ENCODE data around the gene SMYD2.

The SMYD2 gene

DNA sequence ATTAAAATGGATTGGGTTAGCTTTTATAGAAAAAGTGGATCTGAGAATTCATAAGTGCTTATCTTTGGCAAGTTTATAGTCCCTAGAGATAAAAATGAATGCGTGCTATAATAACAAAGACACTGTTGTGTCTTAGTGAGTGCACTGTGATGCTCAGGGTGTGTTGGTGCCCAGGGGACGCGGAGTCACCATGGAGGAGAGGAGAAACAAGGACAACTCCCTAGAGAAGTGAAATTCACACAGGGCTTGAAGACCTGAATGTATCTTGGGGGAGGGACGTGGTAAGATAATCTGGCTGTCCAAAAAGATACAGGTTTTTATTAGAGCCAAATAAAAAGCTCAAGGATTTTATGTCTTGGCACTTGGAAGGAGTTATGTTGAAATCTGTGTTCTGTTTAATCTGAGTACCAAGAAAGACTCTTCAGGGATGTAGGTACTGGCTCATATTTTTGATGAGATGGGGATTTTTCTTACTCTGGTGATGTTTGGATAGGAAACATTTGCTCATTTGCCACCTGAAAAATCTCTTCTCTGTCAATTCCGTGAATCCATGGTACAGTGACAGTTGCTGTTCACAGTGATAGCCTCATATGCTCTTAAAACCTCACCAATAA is 9.6 kb downstream of the SMYD2 start:
- DNase-seq (ENCODE audit: low read depth) = no peak
- TF ChIP-seq, protein P1, sequence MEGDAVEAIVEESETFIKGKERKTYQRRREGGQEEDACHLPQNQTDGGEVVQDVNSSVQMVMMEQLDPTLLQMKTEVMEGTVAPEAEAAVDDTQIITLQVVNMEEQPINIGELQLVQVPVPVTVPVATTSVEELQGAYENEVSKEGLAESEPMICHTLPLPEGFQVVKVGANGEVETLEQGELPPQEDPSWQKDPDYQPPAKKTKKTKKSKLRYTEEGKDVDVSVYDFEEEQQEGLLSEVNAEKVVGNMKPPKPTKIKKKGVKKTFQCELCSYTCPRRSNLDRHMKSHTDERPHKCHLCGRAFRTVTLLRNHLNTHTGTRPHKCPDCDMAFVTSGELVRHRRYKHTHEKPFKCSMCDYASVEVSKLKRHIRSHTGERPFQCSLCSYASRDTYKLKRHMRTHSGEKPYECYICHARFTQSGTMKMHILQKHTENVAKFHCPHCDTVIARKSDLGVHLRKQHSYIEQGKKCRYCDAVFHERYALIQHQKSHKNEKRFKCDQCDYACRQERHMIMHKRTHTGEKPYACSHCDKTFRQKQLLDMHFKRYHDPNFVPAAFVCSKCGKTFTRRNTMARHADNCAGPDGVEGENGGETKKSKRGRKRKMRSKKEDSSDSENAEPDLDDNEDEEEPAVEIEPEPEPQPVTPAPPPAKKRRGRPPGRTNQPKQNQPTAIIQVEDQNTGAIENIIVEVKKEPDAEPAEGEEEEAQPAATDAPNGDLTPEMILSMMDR (conservative IDR thresholded peaks at IDR 0.05; ENCODE audit: low read depth, low read length) = no peak
- no peak overlapping the region for H3K4me3 ChIP-seq (ENCODE audit: low read depth, low read length)

DNA sequence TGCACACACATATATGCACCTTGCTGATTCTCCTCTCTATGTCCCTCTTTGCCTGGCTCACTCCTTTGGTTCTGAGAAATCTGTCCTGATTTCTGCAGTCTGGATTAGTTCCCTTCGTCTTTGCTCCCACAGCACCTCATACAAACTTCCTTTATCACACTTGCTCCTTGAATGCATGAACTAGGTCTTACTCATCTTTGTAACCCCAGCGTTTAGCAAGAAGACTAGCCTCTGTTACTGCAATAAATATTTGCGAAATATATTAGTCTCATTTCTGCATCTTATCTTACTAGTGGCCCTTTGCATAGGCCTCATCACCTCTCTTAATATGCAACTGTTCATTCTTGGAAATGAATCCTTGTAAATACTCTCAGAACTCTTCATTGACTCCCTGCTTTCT is 11.4 kb downstream of the SMYD2 start:
- peak; percentile 38 for DNase-seq (ENCODE audit: low read depth)
- TF ChIP-seq, protein P1 (conservative IDR thresholded peaks at IDR 0.05; ENCODE audit: low read depth, low read length) = no peak
- H3K4me3 ChIP-seq (ENCODE audit: low read depth, low read length) = no peak overlapping the region

DNA sequence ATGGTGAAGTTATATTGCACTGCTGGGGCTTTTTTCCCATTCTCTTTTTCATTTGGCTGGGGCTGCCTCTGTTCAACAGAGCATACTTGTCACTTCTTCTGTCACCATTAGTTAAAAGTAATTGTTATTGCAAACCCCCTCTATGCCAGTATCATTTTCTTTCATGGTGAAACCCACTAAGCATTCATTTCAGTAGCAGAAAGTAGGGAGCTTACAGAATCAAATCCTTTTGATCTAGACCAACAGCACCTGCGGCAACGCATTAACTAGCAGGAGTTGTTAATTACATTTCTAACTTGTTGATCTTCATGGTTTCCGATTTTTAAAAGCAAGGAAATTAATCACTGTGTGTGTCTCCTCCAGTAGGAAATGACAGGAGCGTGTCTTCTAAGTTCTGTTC is 15.0 kb downstream of the SMYD2 start:
- TF ChIP-seq, protein P1 (conservative IDR thresholded peaks at IDR 0.05; ENCODE audit: low read depth, low read length) = no peak
- H3K4me3 ChIP-seq (ENCODE audit: low read depth, low read length) = no peak overlapping the region

DNA sequence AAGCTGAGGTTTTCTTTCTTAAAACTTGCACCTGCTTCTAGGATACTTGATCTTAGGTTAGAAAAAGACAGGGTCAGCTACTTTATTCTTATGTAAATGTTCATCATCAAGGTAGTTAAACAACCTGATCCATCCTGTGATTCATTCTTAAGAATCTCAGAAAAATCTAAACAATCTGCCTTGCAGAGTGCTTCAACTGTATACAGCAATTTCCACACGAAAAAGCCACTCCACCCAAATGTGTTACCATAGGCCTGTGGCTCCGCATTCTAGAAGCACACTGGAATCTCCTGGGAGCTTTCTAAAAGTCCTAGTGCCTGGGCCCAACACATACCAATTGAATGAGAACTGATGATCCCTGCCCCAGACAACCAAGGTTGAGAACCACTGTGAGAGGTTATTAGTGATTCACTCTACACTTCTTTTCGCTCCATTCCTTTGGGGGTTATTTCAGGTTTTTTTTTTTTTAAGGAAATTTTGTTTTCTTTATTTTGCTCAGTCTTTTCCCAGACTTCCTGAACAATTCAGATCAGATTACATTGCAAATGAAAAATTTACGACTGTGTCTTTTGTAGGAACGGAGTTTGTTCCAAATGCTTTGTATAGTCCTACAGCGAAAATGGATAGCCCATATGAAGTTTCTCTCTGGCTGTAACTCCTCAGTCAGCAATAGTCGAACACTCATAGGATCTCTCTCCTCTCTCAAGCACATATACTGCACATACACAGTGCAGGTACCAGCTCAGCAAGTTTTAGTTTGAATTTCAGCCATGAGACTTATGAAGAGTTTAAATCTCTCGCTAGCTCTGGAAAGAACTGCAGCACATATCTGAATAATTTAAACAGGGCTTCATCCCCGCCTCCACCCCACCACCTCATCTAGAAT is 16.1 kb downstream of the SMYD2 start:
- DNase-seq (ENCODE audit: low read depth) = peak; percentile 91

More for the DNA sequence above, 15.0 kb downstream of the SMYD2 start:
- no peak for DNase-seq (ENCODE audit: low read depth)

DNA sequence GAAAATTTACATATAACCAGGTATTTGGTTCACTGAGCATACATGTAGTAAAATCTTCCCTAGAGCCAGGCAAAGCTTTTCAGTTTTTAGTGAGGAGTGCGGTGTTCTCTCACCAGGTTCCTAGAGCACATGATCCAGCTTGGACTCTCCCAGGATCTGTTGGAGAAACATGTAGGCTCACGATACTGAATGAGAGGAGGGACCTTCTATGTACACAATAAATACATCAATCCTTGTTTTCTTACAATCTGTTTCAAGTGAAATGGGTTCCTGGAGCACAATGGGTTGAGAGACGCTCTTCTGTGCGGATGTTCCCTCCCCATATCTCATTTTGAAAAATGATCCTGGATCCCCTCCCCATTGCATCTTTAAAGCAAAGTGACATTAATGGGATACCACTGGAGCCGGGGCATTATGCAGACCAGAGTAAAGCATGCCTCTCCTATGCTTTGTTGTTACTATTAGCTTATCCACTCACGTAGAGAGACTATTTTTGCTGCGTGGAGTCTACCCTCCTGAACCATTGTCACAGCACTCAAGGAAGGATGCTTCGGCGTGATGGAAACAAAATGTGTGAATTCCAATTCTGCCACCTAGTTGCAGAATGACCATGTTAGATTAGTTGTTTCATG is 19.3 kb downstream of the SMYD2 start:
- TF ChIP-seq, protein P1 (conservative IDR thresholded peaks at IDR 0.05; ENCODE audit: low read depth, low read length) = no peak
- DNase-seq (ENCODE audit: low read depth) = no peak
- H3K4me3 ChIP-seq (ENCODE audit: low read depth, low read length) = no peak overlapping the region

More for the DNA sequence above, 16.1 kb downstream of the SMYD2 start:
- no peak overlapping the region for H3K4me3 ChIP-seq (ENCODE audit: low read depth, low read length)
- TF ChIP-seq, protein P1 (conservative IDR thresholded peaks at IDR 0.05; ENCODE audit: low read depth, low read length) = no peak

DNA sequence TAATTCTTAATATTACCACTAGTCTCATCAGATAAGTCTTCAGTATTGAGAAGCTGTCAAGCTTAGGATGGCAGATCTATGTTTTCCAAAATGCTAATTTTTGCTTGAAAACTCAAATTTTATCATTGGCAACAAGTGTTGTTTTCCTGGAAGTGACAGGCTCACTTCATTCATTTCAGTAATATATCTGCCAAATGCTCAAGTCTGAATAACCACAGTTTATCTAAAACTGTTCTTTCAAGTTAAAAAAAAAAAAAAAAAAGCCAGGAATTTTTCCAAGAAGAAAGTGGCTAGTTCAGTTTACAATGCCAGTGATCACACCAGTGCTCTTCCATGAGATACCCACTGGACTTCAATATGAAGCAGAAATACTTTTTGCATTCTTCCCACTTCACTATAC is 20.6 kb downstream of the SMYD2 start:
- TF ChIP-seq, protein P1 (conservative IDR thresholded peaks at IDR 0.05; ENCODE audit: low read depth, low read length) = no peak
- H3K4me3 ChIP-seq (ENCODE audit: low read depth, low read length) = no peak overlapping the region
- DNase-seq (ENCODE audit: low read depth) = no peak

Data from choroid plexus epithelial cell (primary cell).